NCI-H128 (cell line): Measurements from ENCODE around the gene PHC2.
A peak's percentile ranks its signal among the peaks of the same experiment; 100 is the strongest.

Experiments used
- DNase-seq: peaks from one replicate; lab custom pipeline; 2025; ENCODE audit not compliant: unreplicated experiment; lab: John Stamatoyannopoulos, UW

The PHC2 gene, protein sequence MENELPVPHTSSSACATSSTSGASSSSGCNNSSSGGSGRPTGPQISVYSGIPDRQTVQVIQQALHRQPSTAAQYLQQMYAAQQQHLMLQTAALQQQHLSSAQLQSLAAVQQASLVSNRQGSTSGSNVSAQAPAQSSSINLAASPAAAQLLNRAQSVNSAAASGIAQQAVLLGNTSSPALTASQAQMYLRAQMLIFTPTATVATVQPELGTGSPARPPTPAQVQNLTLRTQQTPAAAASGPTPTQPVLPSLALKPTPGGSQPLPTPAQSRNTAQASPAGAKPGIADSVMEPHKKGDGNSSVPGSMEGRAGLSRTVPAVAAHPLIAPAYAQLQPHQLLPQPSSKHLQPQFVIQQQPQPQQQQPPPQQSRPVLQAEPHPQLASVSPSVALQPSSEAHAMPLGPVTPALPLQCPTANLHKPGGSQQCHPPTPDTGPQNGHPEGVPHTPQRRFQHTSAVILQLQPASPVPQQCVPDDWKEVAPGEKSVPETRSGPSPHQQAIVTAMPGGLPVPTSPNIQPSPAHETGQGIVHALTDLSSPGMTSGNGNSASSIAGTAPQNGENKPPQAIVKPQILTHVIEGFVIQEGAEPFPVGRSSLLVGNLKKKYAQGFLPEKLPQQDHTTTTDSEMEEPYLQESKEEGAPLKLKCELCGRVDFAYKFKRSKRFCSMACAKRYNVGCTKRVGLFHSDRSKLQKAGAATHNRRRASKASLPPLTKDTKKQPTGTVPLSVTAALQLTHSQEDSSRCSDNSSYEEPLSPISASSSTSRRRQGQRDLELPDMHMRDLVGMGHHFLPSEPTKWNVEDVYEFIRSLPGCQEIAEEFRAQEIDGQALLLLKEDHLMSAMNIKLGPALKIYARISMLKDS

DNA sequence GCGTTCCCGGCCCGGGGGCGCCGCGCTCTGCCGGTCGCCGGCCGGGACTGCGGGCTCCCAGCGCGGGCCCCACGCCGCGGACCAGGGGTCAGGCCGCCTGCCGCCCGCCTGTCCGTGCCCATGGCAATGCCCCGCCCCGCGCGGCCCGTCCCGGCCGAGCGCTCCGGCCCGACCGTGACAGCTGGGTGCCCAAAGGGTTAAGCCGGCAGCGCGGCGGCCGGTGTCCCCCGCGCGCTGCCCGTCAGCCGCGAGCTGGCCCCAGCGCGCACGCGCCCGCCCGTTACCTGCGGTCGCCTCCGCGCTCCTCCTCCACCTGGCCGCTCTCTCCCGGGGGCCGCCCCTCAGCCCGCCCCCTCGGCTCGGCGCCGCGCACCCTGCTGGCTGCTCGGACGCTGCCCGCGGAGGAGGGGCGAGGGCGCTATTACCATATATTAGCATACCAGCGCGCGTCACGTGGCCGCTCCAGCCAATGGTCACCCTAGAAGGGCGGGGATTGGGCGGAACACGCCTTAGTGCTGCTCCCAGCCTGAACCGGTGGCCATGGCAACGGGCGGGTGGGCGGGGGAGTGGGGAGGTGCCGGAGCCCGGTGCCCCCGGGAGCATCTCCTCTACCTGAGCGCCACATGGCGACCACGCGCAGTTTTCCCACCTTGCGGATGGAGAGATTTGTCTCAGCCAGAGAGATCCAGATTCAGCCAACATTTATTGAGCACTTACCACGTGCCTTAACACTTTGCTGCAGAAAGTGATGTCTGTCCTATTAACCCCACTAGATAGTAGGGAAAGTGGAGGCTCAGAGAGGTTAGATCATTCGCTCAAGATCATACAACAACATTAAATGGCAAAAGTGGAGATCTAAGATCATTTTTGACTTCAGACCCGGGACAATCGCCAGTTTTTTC lies at the start of gene PHC2:
Gene PHC2, minus strand, starts transcription at position 404 of the 902 bp plus-strand sequence. CDS start 55,556 bp downstream, outside the sequence.
- peak; percentile 97 for DNase-seq

DNA sequence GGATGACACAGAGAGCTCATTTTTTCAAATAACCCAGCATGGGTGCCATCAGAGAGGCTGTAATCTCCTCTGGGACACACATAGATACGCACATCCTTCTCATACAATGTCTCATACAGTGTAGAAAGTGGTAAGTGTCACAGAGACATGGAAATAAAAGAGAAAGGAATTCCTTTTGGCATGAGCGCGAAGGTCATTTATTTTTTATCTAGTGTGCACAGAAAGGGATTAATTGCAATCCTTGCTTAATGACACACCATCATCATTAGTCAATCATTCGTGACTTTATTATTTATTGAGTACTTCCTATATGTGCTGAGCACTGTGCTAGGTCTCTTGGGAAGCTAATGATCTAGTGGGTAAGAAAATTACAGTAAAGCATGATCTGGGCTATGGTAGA lies 46.6 kb upstream of the PHC2 start:
- DNase-seq = no peak

DNA sequence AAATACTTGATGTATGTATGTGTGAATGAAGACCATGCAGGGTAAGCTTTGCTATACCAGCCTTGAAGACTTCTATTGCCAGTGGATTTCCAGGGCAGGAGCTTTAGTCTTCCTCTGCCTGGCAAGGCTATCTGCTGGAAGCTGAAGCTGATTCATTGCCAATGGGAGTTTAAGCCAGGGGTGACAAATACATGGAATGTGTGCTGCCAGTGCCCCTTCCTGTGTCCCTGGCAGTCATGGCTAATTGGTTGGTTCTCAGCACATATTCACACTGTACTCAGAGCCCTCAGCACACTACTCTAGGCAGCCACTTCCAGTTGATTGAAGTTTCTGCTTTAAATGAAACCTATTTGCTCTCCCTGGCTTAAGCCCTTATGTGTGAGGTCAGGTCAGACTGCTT lies 43.0 kb upstream of the PHC2 start:
- DNase-seq = no peak

DNA sequence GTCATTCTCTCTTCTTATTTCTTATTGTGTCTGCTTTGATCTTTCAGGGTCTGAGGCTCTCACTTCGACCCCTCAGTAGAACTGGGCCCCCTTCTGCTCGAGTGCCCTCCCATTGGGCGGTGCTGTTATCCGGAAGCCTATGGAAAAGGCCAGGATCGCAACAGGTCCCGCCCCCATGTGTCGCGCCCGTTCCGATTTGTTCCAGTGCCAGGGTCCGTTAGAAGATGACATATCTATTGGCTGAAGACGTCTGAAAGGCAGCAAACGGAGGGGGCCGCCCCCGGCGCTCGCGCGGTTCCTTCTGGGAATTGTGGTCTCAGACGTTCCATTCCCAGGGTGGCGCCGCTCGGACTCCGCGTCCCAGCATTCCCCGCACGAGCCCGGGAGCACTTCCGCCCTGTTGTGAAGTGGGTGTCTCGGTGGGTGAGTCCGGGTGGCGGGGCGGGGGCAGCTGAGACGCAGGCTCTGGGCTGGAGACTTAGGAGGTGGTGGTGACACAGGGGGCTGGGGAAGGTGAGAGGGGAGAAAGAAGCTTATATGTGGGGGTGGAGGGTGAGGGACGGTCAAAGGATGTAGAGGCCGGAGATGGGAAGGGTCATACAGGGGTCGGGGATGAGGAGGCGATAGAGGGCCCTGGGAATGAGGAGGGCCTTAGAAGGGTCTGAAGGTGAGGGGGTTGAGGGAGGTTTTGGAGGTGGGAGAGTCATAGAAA lies 41.5 kb upstream of the PHC2 start, which contains the start of gene ZSCAN20:
Gene ZSCAN20, plus strand, starts transcription at position 377 of the 712 bp plus-strand sequence. CDS start 6,644 bp downstream, outside the sequence.
- peak; percentile 97 for DNase-seq

DNA sequence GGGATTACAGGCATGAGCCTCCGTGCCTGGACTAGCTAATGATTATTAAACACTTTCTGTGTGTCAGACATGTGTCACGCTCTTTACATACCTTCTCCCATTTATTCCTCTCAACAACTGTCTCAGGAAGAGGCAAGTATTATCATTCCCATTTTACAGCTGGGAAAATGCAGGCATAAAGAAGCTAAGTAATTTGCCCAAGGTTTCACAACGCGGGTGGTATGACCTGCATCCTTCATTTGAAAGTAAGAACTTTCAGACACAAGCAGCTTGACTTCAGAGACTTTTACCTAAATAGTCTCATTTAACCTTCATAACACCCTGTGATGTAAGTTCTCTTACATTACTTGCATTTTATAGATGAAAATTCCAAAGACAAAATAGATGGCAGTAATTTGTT lies 40.5 kb upstream of the PHC2 start:
- DNase-seq = no peak

DNA sequence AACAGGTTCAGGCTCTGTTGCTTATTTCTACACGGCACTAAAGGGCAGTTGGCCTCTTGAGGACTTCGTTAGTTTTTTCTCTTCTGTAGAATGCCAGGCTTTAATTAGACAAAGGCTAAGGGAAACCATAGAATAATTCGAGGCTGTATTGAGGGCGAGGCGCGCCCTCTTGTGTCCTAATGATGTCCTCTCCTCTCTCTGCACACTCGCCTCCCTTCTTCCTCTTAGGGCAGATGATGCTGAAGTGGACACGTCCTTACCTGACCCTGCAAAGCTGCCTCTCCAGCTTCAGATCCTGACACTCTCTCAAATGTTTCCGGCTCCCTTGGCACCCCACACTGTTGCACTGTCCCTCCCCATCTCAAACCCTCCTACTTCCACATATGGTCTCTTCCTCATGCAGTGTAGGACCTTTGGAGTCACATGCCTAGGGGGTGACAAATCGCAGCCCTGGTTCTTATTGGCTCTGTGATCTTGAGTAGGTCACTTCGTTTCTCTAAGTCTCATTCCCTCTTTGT lies 39.7 kb upstream of the PHC2 start:
- DNase-seq = peak; percentile 83

DNA sequence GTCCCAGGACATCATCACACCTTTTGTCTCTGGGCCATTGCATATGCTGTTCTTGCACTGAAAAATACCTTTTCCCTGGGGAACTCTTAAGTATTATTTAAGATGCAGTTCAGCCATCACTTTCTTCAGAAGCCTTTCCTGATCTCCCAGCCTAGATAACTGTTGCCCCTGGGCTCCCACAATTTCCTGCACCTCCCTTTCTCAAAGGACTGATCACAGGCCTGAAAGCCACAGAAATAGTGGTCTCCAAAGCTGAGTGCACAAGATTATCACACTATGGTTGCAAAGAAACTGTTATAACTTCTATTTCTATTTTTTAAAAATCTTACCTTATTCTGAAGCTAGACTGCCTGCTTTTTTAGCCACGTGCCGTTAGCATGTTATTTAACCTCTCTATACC lies 38.8 kb upstream of the PHC2 start:
- DNase-seq = no peak

DNA sequence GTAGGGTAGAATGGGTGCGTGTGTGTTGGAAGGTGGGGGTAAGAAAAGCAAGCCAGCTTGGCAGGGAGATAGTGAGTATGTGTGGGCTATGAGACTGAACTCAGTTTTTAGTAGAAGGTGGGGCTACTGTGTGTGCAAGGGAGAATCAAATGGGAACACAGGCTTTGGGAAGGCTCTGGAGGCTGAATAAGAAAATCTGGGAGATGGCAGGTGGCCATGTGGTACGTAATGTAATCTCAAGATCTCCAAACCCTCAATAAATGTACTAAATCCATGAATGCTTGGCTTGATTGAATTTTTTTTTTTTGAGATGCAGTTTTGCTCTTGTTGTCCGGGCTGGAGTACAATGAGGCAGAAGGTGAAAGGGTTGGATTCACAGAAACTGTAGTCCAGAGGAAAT lies 38.1 kb upstream of the PHC2 start:
- DNase-seq = no peak

DNA sequence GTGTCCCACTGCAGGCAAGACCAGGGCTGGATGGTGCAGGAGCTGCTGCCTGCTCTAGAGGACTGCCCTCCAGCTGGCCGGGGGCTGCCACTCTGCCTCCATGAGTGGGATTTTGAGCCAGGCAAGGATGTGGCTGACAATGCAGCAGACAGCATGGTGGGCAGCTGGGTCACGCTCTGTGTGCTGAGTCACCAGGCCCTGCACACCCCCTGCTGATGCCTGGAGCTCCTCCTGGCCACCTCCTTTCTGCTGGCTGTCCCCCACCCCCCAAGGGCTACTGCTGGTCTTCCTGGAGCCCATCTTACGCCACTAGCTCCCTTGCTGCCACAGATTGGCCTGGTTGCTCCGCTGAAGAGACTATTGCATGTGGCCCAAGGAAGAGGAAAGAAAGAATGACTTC lies 37.6 kb upstream of the PHC2 start:
- DNase-seq = no peak

DNA sequence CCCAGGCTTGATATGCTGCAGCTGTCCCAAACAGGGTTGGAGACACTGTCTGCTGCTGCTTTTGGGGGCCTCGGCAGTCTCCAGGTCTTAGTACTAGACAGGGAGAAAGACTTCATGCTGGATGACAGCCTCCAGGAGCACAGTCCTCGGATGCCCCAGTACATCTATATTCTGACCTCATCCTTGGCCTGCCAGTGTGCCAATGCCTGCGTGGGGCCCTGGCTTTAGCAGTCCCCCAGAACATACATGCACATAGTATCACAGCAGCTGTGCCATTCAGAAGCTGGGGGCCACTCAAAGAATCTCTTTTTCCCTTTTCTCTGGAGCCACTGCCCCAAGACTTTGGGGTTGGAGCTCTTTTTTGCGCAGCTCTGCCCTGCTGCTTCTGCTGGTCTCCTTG lies 37.1 kb upstream of the PHC2 start:
- DNase-seq = no peak

DNA sequence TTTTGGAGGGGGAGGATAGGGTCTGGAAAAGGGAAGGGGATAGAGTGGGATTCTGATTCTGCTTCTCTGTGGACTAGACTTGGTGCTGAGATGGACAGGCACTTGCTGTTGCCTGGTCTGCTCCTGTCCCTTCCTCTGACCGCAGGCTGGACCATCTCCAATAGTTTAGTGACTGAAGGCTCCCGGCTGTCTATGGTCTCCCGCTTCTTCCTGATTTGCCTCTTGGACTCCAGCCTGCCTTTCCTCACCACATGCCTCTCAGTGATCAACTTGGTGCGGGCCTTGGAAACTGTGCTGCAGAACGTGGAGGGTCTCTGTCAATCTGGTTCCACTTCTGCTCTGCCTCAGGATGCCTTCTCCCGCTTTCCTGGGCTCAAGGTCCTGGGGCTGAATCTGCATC lies 35.3 kb upstream of the PHC2 start:
- DNase-seq = no peak

DNA sequence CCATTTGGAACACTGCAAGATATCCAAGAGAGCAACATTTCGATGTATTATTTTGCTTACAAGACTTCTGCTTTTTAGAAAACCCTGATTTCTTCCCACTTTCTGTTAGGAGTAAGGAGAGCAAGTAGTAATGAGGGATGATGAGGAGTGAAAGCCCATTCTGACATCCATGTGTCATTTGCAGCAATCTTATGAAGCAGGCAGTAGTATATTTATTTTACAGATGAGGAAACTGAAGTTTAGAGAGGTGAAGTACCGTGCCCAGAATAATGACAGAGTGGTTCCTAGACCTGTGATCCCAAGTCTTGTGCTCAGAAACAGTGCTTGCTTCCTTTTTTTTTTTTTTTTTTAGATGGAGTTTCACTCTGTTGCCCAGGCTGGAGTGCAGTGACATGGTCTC lies 34.4 kb upstream of the PHC2 start:
- no peak for DNase-seq

DNA sequence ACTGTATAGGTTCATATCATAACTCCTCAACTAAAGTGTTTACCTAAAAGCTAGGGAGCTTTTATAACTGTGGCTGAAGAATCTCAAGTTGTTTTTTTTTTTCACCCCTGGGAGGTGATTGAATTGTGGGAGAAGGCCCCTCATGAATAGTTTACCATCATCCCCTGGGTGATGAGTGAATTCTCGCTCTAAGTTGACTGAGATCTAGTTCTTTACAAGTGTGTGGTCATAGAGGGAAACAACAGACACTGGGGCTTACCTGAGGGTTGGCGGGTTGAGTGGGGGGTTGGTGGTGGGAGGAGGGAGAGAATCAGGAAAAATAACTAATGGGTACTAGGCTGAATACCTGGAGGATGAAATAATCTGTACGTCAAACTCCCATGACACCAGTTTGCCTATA lies 33.7 kb upstream of the PHC2 start:
- no peak for DNase-seq

DNA sequence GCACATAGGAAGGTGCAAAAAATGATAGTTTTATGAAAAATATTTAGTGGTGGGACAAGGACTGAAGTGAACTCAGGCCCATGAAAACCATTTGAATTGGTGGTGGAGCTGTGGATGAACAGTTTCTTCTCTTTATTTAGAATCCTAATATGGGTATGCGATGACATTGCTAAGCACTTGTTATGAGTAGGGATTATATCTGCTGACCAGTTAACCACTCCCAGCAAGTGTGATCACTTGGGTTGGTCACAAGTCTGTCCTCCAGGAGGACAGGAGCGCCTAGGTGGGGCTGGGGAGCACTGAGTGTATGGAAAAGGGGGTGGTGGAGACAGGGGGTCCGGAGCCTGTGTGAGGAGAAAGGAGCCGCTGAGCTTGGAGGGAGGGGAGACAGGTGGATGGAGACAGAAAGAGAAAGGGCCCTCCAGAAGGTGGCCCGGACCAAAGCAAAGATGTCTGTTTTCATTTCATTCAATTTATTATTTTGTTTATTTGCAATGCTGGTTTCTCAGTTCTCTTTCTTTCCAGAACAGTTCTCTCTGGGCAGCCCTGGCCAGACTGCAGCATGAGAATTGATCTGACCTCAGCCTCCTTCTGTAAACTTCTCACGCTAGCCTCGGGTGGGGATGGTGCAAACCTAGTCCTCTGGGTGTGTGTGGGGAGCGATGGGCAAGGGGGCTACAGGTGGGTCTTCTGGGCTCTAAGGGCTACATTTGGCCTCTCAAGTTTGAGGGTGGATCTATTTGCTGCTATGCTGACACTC lies 31.7 kb upstream of the PHC2 start:
- DNase-seq = no peak

DNA sequence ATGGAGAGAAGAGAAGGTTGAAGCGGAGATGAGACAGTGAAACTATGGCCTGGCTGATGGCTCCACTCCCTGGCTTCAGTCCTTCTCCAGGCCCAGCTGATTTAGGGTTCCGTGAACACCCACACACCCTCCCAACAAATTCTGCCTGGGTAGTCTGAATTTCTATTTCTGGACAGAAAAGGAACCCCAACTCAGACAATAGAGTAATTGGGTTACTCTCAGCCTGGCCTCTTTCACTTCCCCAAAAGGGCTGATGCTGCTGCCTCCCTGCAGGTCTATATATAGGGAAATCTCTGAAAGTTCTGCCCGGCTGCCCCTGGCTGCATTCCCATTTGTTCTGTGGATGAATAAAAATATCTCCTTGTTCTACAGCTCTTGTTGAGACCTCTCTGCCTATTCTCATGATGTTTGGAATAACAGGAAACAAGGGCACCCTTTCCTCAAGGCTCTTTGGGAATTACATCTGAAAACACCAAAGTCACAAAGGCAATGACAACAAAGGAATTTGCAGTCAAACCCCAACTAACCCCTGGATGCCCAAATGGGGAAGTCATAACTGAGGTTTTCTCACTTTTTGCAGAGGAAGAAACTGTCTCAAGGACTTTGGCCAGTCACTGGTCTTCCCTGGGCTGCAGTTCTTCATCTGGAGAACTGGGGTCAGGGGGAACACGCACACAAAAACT lies 30.2 kb upstream of the PHC2 start:
- DNase-seq = no peak

DNA sequence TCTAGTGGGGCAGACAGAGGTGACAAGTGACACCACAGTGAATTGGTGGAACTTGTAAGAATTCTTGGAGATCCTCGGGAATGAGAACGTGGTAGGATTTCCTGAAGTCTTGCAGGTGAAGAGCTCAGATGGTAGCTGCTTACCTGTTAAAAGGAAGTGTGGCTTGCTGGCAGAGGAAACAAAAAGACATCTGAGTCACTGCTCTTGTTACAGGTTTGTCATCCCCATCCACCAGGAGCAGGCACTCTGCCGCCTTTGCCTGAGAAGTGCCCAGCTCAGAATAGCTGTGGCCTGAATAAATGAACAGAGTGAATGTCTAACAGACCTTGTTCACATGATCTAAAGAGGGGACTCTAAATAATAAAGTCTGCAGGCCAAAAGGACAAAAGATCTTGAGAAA lies 29.2 kb upstream of the PHC2 start:
- DNase-seq = no peak

DNA sequence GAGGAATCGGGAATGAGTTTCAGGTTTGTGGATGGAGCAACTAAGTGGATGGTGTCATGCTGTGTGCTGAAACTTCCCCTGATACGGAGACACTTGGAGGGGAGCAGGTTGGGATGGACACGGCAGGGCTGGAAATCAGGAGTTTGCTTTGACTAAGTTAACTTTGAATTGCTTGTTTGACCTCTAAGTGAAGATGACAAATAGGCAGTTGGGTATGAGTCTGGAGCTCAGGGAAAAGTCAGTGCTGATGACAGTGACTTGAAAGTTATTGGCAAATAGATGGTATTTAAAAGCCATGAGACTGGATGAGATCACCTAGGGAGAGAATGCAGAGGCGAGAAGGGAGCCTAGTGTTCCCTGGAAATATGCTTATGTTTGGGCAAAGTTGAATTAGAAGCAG lies 28.8 kb upstream of the PHC2 start:
- DNase-seq = no peak

DNA sequence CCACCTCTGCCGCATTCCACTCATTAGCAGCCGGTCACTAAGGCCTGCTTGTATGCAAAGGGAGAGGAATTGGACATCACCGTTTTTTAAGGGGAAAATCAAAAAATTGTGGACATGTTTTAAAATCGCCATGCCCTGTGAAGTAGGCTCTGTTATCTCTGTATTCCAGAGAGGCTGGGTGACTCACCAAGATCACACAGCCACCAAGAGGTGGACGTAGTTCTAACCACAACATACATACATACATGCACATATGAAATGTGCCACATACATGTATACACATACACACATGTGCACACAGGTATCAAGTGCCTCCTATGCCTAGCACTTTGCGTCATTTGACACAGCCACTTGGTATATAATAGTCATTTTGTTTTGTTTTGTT lies 25.6 kb upstream of the PHC2 start:
- no peak for DNase-seq
